Lung microvascular endothelial cell (primary cell): ENCODE measurements around the gene TCP10L. TPM values are rescaled to one million over a fixed set of nuclear protein-coding genes. Genes with fewer than 3 reads are reported as not detected.

Experiments used
- DNase-seq, 2 donors: peaks; one replicate each; pipeline versions ENCODE4 v3.0.0 to v3.0.0-alpha.2; 2010; ENCODE audit warnings: low read depth in 2 of 2
- total RNA-seq: library from RNA; depleted of rRNA; stranded (reverse); fragments of >200 nt; gene quantifications from 2 replicates; pipeline ENCODE4 v1.2.1, GENCODE V29; 2014

Gene TCP10L
- total RNA-seq, 1 donor from 2014 or later, result 0.20 TPM

DNA sequence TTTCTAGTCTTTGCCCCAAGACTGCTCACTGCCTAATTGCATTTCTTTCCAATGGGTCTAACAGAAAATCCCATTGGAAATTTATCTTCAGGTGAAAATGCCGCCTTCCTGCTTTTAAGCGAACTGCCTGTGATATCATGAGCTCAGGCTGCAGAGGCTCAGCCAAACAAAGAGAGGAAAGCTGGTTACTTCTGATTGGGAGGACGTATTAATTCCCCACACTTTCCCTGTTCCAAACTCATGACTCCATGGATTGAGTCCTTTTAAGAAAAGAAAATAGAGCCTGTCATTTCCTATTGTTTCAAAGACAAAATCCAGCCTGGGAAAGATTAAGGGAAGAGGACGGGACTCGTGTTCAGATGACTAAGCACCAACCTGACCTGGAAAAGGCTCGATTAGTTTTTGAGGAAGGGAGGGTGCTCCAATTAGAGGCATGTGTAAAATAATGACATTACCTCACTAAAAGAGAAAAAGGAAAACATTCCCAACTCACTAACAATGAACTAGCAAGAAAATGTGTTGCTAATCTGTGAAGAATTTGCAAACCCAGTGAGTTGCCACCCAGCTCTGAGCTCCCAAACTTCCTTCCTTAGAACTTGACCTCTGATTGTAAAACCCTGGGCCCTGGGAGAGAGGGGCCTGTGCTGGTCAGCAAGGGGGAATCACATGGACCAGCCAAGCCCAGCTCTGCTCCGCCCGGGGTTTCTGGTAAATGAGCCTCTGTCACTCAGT lies 61.2 kb downstream of the TCP10L start:
- DNase-seq, result peak; percentile 97 to 99

Other genes with a start within 250 kb of the TCP10L start
- gene URB1, start 192.5 kb downstream of the TCP10L start, total RNA-seq, result 12.6 and 16.5 TPM in 2 replicates
- gene EVA1C, start 172.8 kb downstream of the TCP10L start, total RNA-seq, result 13.5 and 13.7 TPM in 2 replicates
- 20.0 and 27.4 TPM in 2 replicates for gene CFAP298, start 26.9 kb upstream of the TCP10L start, total RNA-seq
- 7.0 and 7.7 TPM in 2 replicates for gene SYNJ1, start 142.5 kb upstream of the TCP10L start, total RNA-seq
- gene PAXBP1, start 186.2 kb upstream of the TCP10L start, total RNA-seq, result 9.8 and 13.5 TPM in 2 replicates